COR-L47 (cell line): ENCODE results near the gene HOMER2.
"Not testable (repeated sequence)": the region's sequence is repeated elsewhere in the genome, so short reads cannot be mapped to it uniquely, and the experiment has no call there.

Source experiments
- DNase-seq: peaks from one replicate; lab custom pipeline; 2025; lab: John Stamatoyannopoulos, UW

Gene HOMER2

DNA sequence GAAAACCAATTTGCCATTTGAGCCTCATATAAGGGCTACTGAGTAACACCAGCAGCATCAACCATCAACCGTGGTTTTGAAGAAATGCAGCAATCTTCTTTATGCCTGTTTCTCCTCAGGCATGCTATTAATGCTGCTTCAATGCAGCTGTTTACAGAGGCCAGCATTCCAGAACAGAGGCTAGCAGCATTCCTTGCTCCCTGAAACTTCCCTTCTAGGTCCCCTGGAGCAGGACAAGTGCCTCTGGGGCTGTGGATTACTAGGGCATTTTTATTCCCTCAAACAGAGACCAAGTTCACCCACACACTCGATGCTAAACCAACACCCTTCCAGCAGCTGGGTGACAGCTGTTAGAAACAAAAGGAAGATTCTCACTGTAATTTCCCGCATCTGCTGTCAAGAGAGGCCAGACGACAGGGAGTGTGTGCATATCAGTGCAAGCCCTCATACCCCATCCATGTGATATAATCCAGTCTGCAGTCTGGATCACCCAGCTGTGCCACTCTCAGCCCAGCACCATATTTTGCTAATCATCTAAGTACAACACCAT, 57.5 kb downstream of the HOMER2 start:
- no peak for DNase-seq

DNA sequence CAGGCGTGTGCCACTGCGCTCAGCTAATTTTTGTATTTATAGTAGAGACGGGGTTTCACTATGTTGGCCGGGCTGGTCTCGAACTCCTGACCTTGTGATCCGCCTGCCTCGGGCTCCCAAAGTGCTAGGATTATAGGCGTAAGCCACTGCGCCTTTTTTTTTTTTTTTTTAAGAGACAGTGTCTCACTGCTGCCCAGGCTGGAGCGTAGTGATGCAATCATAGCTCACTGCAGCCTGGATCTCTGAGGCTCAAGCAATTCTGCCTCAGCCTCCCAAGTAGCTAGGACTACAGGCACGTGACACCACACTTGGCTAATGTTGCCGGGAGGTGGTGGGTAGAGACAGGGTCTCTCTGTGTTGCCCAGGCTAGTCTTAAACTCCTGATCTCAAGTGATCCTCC, 59.0 kb downstream of the HOMER2 start:
- DNase-seq, result not testable (repeated sequence)

DNA sequence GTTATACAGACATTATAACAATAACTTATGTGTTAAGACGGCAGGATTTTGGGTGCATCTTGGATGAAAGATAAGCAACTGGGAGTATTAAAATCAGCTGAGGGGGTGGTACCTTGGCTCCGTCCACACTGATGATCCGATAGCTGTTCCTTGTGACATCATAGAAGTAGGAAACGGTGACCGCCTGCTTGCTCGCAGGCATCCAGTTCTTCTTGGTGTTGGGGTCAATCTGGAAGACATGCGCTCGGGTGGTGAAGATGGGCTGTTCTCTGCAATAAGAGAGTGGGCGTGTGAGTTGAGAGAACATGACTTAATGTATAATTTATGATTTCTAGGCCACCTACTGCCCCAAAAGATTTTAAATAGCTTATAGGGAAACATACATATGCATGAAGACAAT, 59.9 kb downstream of the HOMER2 start:
- no peak for DNase-seq

DNA sequence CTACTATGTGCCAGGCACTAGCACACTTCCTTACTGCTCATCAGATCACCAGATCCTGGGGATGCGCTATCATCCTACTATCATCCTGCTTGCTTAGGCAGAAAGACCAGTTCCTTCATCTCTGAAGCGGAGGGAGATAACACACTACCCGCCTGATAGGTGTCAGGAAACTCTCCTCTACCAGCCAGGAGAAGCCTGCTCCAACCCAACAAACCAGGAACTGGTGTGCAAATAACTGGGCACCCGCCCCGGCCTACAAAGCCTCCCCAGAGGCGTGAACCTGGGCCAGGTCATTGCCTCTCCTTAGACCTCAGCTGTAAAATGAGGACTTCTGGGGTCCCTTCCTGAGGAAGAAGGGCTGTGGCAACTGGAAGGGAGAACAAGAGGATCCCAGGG, 61.5 kb downstream of the HOMER2 start:
- no peak for DNase-seq

DNA sequence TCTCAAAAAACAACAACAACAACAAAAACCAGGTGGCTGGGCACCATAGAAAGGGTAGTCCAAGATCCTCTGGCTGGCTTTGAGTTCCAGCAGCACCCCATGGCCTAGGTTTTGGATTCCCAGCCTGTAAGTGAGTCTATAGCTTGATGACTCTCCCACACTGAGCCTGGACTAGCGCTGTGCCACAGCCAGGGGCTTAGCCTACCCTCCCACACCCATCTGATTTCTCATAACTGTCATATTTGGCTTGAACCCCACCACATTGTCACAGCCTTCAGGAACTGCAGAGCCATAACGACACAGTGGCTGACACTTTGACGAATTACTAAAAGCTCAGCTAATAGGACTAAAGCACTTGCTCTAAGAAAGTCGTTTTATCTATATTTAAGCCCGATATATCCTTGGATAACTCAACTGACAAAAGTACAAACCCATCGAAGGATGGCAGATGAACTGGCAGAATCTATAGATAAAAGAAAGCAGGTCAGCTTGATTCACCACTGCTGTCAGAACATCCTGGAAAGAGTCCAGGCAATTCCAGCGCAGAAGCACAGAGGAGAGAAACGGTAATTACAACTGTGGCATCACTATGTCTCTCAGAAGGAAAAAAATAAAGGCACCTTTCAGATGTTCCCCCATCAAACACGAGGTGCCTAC, 62.1 kb downstream of the HOMER2 start:
- DNase-seq, result no peak

DNA sequence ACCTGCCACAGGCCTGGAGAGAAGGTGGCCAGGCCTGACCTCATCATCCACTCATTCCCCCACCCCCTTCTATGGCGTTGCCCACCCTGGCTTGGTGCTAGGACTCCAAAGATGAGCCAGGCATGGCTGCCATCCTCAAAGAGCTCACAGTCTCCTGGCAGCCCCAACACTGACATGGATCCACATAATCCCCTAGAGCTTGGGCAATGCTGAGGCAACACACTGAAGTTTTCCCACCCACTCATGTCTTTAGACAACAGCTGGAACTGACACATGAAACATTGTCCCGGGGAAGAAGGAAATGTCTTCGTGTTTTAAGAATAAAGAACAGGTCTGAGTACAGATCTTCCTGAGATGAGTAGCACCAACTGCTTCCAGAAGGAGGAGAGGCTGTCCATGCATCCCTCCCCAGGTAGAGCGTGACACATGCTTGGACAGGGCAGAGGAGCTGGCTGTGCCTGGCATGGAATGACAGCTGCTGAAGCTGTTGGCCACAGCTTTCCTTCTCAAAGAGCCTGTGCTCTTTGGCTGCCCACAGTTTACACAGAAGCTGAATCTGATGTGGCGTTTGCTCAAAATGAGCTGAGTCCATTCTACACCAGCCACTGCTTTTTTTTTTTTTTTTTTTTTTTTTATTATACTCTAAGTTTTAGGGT, 70.1 kb downstream of the HOMER2 start:
- DNase-seq, result no peak

DNA sequence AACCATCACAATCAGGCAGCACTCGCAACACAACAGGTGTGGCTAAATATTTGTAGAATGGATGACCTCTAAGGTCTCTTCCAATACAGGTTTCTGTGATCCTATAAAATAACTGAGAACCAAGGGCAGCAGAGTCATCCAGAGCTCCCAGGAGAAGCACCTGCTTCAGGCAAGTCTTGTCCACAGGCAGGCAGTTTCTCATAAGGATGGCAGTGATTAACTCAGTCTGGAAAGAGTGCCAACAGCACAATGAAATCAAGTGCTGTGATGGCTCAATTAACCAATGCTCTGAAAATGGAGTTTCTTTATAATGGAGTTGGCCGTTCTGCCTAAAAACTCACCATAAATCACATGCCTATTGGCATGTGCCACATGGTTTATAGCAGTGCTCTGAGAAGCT, 70.8 kb downstream of the HOMER2 start:
- DNase-seq, result no peak

DNA sequence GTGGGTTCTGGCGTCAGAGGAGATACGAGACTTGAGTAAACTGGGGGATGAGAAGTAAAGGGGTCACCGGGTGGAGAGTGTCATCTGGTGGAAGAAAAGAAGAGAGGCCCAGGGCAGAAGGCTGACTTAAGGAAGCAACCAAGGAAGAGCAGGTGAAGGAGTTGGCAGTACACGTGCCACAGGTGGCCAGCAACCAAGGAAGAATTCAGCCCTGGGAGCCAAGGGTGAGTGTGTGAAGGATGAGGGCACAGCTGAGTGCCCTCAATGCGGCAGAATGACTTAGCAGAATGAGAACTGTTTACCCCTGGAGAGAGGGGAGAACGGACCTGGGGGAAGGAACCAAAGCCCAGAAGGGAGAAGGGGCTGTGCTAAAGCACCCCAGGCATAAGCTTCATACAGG, 71.8 kb downstream of the HOMER2 start:
- no peak for DNase-seq

DNA sequence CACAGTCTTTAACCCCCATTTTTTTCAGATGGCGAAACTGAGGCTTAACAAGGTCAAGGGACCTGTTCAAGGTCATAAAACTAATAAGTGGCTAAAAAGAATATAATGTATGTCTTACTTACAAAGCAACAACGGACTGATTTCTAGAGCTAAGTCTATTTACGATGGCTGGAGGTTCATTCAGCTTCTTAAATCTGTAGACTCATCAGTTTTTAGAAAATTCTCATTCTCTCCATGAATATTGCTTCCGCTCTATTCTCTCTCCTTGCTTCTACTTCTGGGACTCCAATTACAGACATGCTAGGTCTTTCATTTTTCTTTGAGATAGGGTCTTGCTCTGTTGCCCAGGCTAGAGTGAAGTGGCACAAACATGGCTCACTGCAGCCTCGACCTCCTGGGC, 74.2 kb downstream of the HOMER2 start:
- no peak for DNase-seq

DNA sequence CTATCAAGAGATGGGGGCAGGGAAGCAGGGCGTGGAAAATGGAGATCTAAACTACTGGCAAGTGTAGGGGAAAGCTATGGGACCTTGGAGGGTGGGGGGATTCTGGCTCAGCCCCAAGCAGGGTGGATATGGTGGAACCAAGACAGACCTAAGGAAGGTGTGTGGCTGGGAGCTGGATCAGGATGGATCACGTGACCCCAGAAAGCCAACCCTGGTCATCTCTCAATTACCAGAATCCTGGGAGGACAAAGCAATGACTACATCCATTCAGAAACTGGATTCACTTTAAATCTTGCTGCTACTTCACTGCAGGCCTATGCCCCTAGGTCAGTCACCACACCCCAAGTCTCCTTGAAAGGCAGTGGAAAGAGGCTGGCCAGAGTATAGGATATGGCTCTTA, 74.7 kb downstream of the HOMER2 start:
- no peak for DNase-seq

DNA sequence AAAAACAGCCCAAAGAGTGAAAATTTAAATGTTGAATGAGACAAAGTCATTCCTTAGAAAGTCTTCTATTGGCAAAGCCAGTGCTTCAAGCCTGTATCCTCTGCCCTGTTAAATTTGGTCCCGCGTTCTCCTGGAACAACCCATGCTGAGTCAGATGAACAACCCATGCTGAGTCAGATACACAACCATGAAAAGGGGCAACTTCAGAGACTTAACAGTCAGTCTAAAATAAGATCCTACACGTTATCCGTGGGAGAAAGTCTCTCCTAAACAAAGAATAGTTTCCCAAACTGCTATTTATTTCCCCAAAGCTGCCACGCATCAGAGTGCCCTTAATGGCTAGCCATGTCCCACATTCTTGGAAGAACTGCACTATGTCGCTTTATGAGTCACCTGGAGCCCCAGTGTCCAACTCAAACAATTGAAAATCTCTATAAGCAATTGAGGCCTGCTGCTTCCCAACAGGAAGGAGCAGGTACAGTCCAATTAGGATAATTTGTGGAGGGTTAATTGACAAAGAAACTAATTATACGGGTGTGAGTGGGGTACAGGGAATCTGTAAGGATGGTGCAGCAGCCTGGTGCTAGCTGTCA, 77.0 kb downstream of the HOMER2 start:
- DNase-seq, result no peak

DNA sequence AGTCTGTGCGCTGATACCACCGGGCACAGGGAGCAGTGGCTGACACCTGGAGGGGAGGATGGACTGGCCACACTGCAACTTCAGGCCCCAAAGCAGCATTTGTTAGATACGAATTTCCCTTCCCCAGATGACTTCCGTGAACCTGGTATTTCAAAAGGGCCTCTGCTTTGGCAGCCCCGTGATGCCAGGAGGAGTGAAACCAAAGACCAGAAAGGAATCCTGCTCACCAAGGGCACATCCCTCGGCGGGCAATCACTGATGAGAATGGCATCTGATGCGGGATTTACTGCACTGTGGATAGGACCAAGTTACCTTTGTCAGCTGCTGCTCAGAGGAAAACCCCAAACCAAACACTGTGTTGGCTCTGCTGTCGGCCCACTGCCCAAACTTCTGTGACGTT, 77.6 kb downstream of the HOMER2 start:
- DNase-seq, result no peak

DNA sequence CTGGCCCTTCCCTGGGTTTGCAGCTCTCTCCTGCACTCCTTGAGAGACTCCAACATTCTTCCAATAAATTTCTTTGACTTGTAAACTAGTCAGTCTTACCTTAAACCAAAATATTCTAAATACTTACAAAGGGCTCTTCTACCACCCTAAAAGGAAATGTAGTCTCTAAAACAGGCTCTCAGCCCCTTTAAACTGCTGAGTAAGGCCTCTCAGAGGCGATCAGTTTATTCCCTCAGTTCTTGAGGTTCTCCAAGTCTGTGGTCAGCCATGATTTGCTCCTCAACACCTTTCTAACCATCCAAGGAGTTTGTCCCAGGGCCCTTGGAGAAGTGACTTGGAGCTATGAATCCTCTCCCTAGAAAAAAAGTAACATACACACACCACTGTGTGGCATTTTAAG, 78.3 kb downstream of the HOMER2 start:
- no peak for DNase-seq

DNA sequence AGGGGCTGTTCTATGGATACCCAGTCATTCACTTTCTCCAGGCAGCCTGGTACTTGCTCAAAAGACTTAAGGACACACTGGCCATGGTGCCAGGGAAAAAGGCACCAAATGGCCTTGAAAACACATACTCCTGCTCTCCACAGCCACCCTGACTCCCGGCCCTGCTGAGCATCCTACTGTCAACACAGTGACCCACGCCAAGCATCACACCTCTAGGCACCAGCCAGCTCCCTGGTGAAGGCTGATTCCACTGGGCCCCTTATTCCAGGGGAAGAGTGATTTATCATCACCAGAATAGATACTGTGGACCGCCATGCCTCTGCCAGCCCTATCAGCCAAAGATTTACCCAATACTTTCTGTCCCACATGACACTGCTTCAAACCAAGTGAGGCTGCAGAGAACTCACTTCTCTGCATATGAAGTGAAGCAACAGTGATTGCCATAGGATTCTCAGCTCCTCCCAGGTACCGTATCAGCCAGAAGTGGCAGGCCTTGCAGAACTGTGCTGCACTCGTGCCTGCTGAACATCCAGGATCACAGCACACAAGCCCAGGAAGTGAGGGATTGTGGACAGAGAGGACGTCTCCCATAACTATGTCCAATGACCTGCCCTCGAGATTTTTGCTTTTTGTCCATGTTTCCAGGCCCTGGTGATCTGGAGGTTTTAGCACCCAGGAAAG, 79.4 kb downstream of the HOMER2 start:
- DNase-seq, result no peak

DNA sequence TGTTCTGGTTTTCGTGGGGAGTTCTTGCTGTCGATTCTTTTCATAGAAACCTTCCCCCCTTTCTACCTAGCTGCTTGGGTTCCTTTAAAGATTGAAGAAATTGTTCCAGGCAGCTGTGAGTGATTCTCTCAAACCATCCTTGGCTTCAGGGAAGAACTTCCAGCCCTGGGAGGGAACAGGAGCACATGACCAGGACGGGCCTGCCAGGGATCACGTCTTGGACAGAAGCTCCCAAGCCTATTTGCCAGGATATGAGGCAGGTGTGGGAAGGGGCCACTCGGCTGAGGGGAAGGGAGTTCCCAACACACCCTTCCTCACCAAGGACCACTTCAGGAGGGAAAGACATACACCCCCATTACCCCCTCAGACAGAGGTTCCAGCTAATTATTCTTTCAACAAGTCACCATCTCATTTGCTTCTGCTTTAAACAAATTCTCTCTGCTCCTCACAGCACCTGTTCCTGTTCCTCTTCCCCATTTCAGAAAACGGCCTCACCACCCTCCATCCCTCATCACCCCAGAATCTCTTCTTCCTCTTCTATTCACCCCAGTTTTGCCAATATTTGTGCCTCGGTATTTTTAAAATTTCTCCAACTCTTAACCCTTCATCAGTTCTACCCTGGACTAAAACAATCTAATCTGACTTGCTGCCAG, 80.6 kb downstream of the HOMER2 start:
- no peak for DNase-seq

DNA sequence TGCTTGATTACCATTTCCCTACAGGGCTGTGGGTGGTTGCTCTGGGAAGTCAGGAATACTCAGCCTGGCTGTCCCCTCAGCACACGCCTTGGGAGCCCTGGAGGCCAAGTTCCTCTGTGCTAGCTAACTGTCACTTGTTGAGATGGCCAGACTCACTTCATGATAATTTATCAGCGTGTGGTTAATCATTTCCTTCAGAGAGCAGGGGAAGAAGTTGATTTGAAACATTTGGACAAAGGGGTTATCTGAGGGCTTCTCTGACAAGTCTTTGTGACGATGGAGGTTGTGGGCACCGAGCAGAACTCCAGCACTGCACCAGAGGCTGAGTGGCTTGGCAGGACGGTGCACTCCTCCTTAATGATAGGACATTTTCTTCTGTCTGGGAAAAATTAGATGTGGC, 81.2 kb downstream of the HOMER2 start:
- no peak for DNase-seq

DNA sequence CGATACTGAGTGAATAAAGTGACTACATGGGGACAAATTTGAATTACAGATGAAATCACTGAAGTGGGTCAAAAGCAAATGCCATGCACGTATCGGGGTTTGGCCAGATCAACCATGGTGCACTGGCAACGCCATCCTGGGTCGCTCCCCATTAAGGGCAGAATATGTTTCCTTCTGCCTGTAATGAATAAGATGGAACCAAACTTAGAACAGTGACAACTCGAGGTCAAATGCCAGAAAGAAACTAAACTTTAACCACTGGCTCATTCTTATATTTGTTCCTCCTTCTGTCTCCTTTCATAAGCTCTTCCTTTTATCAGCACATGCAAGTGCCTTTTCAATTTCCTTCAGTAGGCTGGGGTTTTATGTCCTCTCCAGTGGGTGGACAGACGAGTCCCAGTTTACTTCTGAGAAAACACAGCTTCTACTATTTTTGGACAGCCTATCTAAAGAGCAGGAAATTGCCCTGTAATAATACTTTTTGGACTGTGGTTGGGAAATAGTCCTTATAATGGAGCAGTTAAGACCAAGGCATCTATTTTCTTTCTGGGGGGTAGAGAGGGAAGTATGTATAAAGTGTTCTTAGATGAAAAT, 81.7 kb downstream of the HOMER2 start:
- no peak for DNase-seq

DNA sequence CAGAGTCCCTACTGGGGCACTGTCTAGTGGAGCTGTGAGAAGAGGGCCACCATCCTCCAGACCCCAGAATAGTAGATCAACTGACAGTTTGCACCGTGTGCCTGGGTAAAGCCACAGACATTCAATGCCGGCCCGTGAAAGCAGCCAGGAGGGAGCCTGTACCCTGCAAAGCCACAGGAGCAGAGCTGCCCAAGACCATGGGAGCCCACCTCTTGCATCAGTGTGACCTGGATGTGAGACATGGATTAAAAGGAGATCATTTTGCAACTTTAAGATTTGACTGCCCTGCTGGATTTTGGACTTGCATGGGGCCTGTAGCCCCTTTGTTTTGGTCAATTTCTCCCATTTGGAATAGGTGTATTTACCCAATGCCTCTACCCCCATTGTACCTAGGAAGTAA, 86.5 kb downstream of the HOMER2 start:
- DNase-seq, result not testable (repeated sequence)

DNA sequence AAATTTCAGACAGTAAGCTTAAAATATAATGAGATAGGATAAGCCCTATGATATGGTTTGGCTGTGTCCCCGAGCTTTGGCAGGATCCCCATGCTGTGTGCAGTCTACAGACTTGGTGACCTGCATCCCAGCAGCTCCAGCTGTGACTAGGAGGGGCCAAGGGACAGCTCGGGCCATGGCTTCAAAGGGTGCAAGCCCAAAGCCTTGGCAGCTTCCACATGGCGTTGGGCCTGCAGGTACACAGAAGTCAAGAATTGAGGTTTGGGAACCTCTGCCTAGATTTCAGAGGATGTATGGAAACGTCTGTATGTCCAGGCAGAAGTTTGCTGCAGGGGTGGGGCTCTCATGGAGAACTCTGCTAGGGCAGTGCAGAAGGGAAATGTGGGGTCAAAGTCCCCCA, 86.9 kb downstream of the HOMER2 start:
- DNase-seq, result not testable (repeated sequence)

DNA sequence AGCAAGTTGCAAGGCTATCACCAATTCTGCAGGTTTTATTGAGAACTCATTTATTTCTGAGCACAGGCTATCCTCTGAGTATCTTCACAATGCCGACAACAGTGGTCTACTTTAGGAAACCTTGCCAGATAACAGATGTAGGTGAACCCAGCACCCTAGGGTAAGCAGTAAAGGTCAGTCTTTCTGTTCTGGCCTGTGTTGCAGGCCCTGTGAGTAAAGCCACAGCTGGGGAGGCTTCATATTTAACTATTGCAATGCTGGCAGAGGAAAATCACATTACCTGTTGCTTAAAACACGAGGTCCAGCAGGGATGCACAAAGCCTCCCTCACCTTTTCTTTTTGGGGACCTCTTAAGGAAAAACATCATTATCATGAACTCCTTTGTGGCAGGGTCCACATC, 87.6 kb downstream of the HOMER2 start:
- no peak for DNase-seq

DNA sequence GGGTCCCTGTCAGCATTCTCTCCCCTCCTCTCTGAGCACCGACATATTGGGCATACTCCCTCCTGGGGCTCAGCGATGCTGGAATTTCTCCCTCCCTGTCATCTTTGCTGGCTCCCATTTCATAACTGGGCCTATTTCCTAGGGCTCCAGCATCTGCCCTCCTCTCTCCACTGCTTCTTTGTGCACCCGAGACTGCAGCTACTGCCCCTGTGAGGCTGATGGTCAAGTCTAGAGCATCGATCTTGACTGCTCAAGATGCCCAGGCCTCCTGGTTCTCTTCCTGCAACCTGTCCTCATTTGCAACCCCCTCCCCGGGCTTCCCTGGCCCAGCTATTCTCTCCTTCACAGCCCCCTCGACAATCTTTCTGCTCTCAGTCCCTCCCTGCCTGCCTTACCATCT, 89.6 kb downstream of the HOMER2 start:
- DNase-seq, result no peak

DNA sequence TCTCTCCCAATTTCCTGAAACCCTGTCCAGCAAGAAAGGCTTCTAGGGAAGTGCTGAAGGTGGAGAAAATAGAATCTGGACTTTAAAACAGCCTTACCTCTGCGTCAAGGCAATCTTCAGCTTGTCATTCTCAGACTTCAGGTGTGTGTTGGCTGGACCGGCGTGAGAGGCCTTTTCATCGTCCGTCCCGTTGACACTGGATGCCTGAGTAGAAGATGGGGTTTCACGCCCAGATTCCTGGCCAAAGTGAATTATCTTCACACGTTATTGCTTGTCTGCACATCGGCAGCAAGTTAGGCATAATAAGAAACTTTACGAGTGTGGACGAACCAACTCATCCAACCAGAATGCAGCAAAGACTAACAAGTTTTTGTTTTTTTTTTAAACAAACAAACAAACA, 93.6 kb downstream of the HOMER2 start:
- DNase-seq, result no peak
